IMR-90 (cell line): ENCODE data around the gene FUT8. TPM values are rescaled to one million over a fixed set of nuclear protein-coding genes. Genes with fewer than 3 reads are reported as not detected.

ENCODE experiments used
- ATAC-seq: fragments of 200-7000 bp; cut with Tn5 transposase; 2 replicates; pipeline ENCODE4 v1.9.1; 2020; ENCODE audit warnings: low read depth, mild to moderate bottlenecking, moderate library complexity
- BruUV-seq: library from RNA; stranded (reverse); fragments of 400-500 nt; replicated peaks from 2 replicates; lab custom pipeline; 2021; lab: Mats Ljungman, UMichigan
- CTCF ChIA-PET: fragments of 300-600 bp; formaldehyde crosslinking; extraction: SDS; loops from one replicate; lab custom pipeline; 2021; ENCODE audit warnings: antibody characterized with exemption; lab: Yijun Ruan, JAX
- POLR2A ChIA-PET: fragments of 300-600 bp; sonication (Branson Sonifier 250); formaldehyde crosslinking; loops from one replicate; lab custom pipeline; 2022; ENCODE audit warnings: antibody characterized with exemption; ENCODE audit not compliant: unreplicated experiment; lab: Charles Lee
- DNase-seq: peaks from one replicate; pipeline ENCODE4 v3.0.0; 2013
- H2AFZ ChIP-seq: replicated peaks from 2 replicates; pipeline ENCODE3; 2013; ENCODE audit warnings: low read length, mild to moderate bottlenecking; ENCODE audit not compliant: poor library complexity
- H2AK5ac ChIP-seq: 2 replicates; pipeline ENCODE4 v1.6.1; 2013; ENCODE audit warnings: low read depth, low read length, inconsistent platforms
- H2AK9ac ChIP-seq: replicated peaks from 2 replicates; pipeline ENCODE3; 2013; ENCODE audit warnings: mild to moderate bottlenecking, low read depth, low read length, moderate library complexity; ENCODE audit not compliant: poor library complexity
- H2BK120ac ChIP-seq: 2 replicates; pipeline ENCODE4 v1.6.1; 2013; ENCODE audit warnings: low read depth, low read length, inconsistent platforms
- H2BK15ac ChIP-seq: 3 replicates; pipeline ENCODE4 v1.6.1; 2013; ENCODE audit warnings: low read depth, low read length, inconsistent platforms
- H2BK20ac ChIP-seq: 2 replicates; pipeline ENCODE4 v1.6.1; 2013; ENCODE audit warnings: low read depth, mild to moderate bottlenecking, inconsistent platforms, low read length, moderate library complexity
- H2BK5ac ChIP-seq: 2 replicates; pipeline ENCODE4 v1.6.1; 2013; ENCODE audit warnings: mild to moderate bottlenecking, low read depth, low read length, inconsistent platforms; ENCODE audit not compliant: poor library complexity, severe bottlenecking
- H3K14ac ChIP-seq: replicated peaks from 2 replicates; pipeline ENCODE4 v1.6.1; 2013; ENCODE audit warnings: low read depth, low read length, inconsistent platforms
- H3K18ac ChIP-seq: 2 replicates; pipeline ENCODE4 v1.6.1; 2013; ENCODE audit warnings: low read depth, low read length, control low read depth
- H3K23ac ChIP-seq: 2 replicates; pipeline ENCODE4 v1.6.1; 2013; ENCODE audit warnings: low read depth, low read length, inconsistent platforms
- H3K27ac ChIP-seq: 2 replicates; pipeline ENCODE4 v1.5.1; 2013; ENCODE audit warnings: mild to moderate bottlenecking, control low read depth, low read length; ENCODE audit not compliant: insufficient read depth
- H3K27me3 ChIP-seq: 2 replicates; pipeline ENCODE4 v1.6.1; 2013; ENCODE audit warnings: low read length; ENCODE audit not compliant: control insufficient read depth, insufficient read depth
- H3K36me3 ChIP-seq: 2 replicates; pipeline ENCODE4 v1.6.1; 2013; ENCODE audit warnings: low read length, mixed read lengths; ENCODE audit not compliant: control insufficient read depth, insufficient read depth
- H3K4ac ChIP-seq: 2 replicates; pipeline ENCODE4 v1.6.1; 2013; ENCODE audit warnings: low read depth, low read length, inconsistent platforms
- H3K4me1 ChIP-seq: 2 replicates; pipeline ENCODE4 v1.6.1; 2013; ENCODE audit warnings: low read length, mixed read lengths; ENCODE audit not compliant: control insufficient read depth, insufficient read depth
- H3K4me2 ChIP-seq: 2 replicates; pipeline ENCODE4 v1.6.1; 2013; ENCODE audit warnings: low read depth, mild to moderate bottlenecking, control low read depth, low read length, moderate library complexity
- H3K4me3 ChIP-seq: 2 replicates; pipeline ENCODE4 v1.5.1; 2013; ENCODE audit warnings: low read depth, mild to moderate bottlenecking, control low read depth, low read length, moderate library complexity; ENCODE audit not compliant: insufficient read depth
- H3K56ac ChIP-seq: 2 replicates; pipeline ENCODE4 v1.6.1; 2013; ENCODE audit warnings: low read length, inconsistent platforms; ENCODE audit not compliant: insufficient read depth; ENCODE audit errors: extremely low read depth
- H3K79me1 ChIP-seq, 2 experiments: 2 replicates each; pipeline ENCODE4 v1.6.1; 2013; ENCODE audit warnings: low read length in 2 of 2, inconsistent platforms in 1 of 2, low read depth in 1 of 2
- H3K9ac ChIP-seq: 2 replicates; pipeline ENCODE4 v1.6.1; 2013; ENCODE audit warnings: low read depth, low read length, control low read depth
- H3K9me1 ChIP-seq: 2 replicates; pipeline ENCODE4 v1.6.1; 2013; ENCODE audit warnings: low read length, inconsistent platforms; ENCODE audit not compliant: insufficient read depth
- H3K9me3 ChIP-seq: 2 replicates; pipeline ENCODE4 v1.6.1; 2013; ENCODE audit warnings: low read length; ENCODE audit not compliant: control insufficient read depth, insufficient read depth
- H4K20me1 ChIP-seq: 2 replicates; pipeline ENCODE4 v1.6.1; 2013; ENCODE audit warnings: low read length, inconsistent platforms; ENCODE audit not compliant: insufficient read depth
- H4K5ac ChIP-seq: 2 replicates; pipeline ENCODE4 v1.6.1; 2013; ENCODE audit warnings: mild to moderate bottlenecking, low read depth, low read length, control low read depth
- H4K8ac ChIP-seq, 2 experiments: 2 replicates each; pipeline ENCODE4 v1.6.1; 2013; ENCODE audit warnings: low read depth in 2 of 2, low read length in 2 of 2, control low read depth in 1 of 2, inconsistent platforms in 1 of 2
- H4K91ac ChIP-seq: 2 replicates; pipeline ENCODE4 v1.6.1; 2013; ENCODE audit warnings: low read depth, low read length, inconsistent platforms; ENCODE audit not compliant: insufficient read depth
- CEBPB ChIP-seq: IDR thresholded peaks from 2 replicates; pipeline ENCODE4 v1.6.1; 2012; ENCODE audit warnings: low read depth, low read length, improper control_type of control experiment
- CHD1 ChIP-seq: IDR thresholded peaks from 2 replicates; pipeline ENCODE4 v1.6.1; 2012; ENCODE audit warnings: low read depth, low read length, improper control_type of control experiment
- FOS ChIP-seq: fragments of 150-350 bp; IDR thresholded peaks from 2 replicates; pipeline ENCODE4 v1.6.1; 2016; ENCODE audit warnings: low read depth, low read length
- MXI1 ChIP-seq: IDR thresholded peaks from 2 replicates; pipeline ENCODE4 v1.6.1; 2012; ENCODE audit warnings: low read depth, mild to moderate bottlenecking, low read length, moderate library complexity, borderline replicate concordance
- RAD21 ChIP-seq: IDR thresholded peaks from 2 replicates; pipeline ENCODE4 v1.6.1; 2012; ENCODE audit warnings: low read length, improper control_type of control experiment
- RFX5 ChIP-seq: IDR thresholded peaks from 2 replicates; pipeline ENCODE4 v1.8.0; 2012; ENCODE audit warnings: low read depth, mild to moderate bottlenecking, low read length, moderate library complexity
- WGBS, 2 experiments: methylation state at CpG; one replicate each; pipeline versions ENCODE4 v1.1.5 to v1.1.7; 2013; ENCODE audit warnings: missing lambda C conversion rate in 2 of 2; ENCODE audit not compliant: insufficient read length in 1 of 2; ENCODE audit errors: extremely low coverage in 2 of 2; 5-methylcytosine and 5-hydroxymethylcytosine counted together
- dilution Hi-C: fragments of 300-500 bp; cut with HindIII; formaldehyde crosslinking; loops from one replicate; pipeline ENCODE4 v1.14.3; 2018; ENCODE audit warnings: low sequenced_read_pairs; ENCODE audit not compliant: unreplicated experiment
- in situ Hi-C: fragments of 300-500 bp; cut with MboI; formaldehyde crosslinking; loops from 3 replicates; pipeline ENCODE4 v1.14.3; 2019; ENCODE audit warnings: low sequenced_read_pairs, inconsistent platforms, mixed read lengths
- intact Hi-C: fragments of 100-400 bp; cut with micrococcal nuclease; formaldehyde crosslinking; loops from 2 replicates; pipeline ENCODE4 v1.10.0; 2022
- polyA plus RNA-seq, 3 experiments: library from polyadenylated mRNA; depleted of rRNA; stranded (reverse); fragments of >200 nt; gene quantifications; 2 replicates each; pipeline ENCODE4 v1.2.3, GENCODE V29; 2012; ENCODE audit warnings: low replicate concordance in 1 of 3
- total RNA-seq: library from RNA; depleted of rRNA; stranded (reverse); fragments of >200 nt; gene quantifications from 2 replicates; pipeline ENCODE4 v1.2.3, GENCODE V29; 2012

The FUT8 gene
- total and polyA plus RNA-seq, 2 of the 4 experiments (the other 2 are of a cell fraction) = 15.6 to 72.9 TPM

DNA sequence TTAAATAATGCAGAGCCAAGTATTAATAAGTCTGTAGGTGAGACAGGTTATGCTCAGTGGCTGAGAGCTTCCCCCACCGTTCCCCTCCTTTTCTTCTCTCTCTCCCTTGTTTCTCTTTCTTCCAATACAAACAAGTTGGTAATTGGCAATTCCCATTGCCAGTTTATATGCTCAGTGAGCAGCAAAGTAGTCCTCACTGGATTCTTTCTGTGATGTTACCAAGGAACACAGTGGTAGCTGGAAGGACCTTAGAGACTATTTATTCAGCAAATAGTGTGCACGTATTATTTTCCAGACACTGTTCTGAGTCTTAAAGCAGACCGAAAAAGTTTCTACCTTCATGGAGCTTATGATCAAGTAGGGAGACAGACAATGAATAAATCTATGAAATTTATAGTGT lies 344.4 kb downstream of the FUT8 start:
- no peak overlapping the region for H2BK15ac ChIP-seq
- H3K27ac ChIP-seq = no peak overlapping the region
- no peaks in the 10 kb centered on the region for H3K9me3 ChIP-seq
- H4K91ac ChIP-seq = no peak overlapping the region
- no peak overlapping the region for H2AK9ac ChIP-seq
- no peak overlapping the region for H3K4me3 ChIP-seq
- ATAC-seq (no peak), DNase-seq (no peak)
- no peaks in the 10 kb centered on the region for H3K79me1 ChIP-seq
- H3K14ac ChIP-seq = no peak overlapping the region
- BruUV-seq = no TSS peak
- H4K8ac ChIP-seq = no peak overlapping the region
- ChIA-PET POLR2A (no interaction called here), CTCF (interaction anchor here (0.9 kb wide), 1 partner anchor 25 kb away, joined by 3 read pairs; no protein-coding TSS in a partner anchor)
- no peak overlapping the region for H3K18ac ChIP-seq
- no peaks in the 10 kb centered on the region for H3K4me1 ChIP-seq
- H2BK20ac ChIP-seq = no peak overlapping the region
- H3K4me2 ChIP-seq = no peak overlapping the region
- WGBS, 2 experiments = no CpG with 5 or more reads among the region's 3 CpGs
- no peaks in the 10 kb centered on the region; the same call in 1 of the 2 replicates for H3K27me3 ChIP-seq
- no peak overlapping the region for H2BK120ac ChIP-seq
- in situ Hi-C loops (no loop called here), intact Hi-C loops (no loop called here), dilution Hi-C loops (no loop called here)
- no peak overlapping the region for H3K9ac ChIP-seq
- H4K20me1 ChIP-seq = no peaks in the 10 kb centered on the region
- no peak overlapping the region for H4K5ac ChIP-seq
- H3K56ac ChIP-seq = no peak overlapping the region
- no peaks in the 10 kb centered on the region for H3K9me1 ChIP-seq
- no peak overlapping the region for H3K23ac ChIP-seq
- TF ChIP-seq RFX5 = no peak
- TF ChIP-seq RAD21 = no peak
- no peak for TF ChIP-seq CEBPB
- TF ChIP-seq MXI1 = no peak
- TF ChIP-seq FOS = no peak
- no peak for TF ChIP-seq CHD1
- no peaks in the 10 kb centered on the region for H3K36me3 ChIP-seq
- H2AK5ac ChIP-seq = no peak overlapping the region
- no peak overlapping the region for H3K4ac ChIP-seq
- no peak overlapping the region for H2BK5ac ChIP-seq
- H2AFZ ChIP-seq = no peak overlapping the region
